ENCODE results near the gene TRAF7. TPM values are rescaled to one million over a fixed set of nuclear protein-coding genes. Genes with fewer than 3 reads are reported as not detected.
A peak's percentile ranks its signal among the peaks of the same experiment; 100 is the strongest.

Gene TRAF7
- total RNA-seq, 1 experiment from 2014 or later, result 35.9 TPM

DNA sequence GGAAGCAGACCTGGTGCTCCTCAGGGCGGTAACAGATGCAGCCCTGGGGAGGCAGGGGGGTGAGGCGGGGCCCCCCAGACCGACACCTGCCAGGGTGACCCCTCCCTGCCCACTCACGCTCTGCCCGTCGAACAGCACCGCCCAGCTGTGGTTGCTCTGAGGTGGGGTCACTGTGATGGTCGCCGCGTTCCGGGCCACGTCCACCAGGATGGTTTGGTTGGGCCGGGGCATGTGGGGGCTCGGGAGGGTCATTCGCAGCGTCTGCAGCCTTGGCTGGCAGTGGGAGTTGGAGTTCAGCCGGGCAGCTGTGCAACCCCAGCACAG lies 54.4 kb downstream of the TRAF7 start:
- H3K36me3 ChIP-seq, result peaks cover 5% of the 10 kb centered on the region; the same call in 1 of the 2 replicates
- H3K27me3 ChIP-seq, result no peaks in the 10 kb centered on the region
- no peaks in the 10 kb centered on the region for H3K9me3 ChIP-seq (replicated peaks)
- no peak for DNase-seq
- no peak overlapping the region for H3K4me3 ChIP-seq
- peaks cover 5% of the 10 kb centered on the region; the same call in 1 of the 2 replicates for H3K4me1 ChIP-seq
- no peak overlapping the region for H3K27ac ChIP-seq

DNA sequence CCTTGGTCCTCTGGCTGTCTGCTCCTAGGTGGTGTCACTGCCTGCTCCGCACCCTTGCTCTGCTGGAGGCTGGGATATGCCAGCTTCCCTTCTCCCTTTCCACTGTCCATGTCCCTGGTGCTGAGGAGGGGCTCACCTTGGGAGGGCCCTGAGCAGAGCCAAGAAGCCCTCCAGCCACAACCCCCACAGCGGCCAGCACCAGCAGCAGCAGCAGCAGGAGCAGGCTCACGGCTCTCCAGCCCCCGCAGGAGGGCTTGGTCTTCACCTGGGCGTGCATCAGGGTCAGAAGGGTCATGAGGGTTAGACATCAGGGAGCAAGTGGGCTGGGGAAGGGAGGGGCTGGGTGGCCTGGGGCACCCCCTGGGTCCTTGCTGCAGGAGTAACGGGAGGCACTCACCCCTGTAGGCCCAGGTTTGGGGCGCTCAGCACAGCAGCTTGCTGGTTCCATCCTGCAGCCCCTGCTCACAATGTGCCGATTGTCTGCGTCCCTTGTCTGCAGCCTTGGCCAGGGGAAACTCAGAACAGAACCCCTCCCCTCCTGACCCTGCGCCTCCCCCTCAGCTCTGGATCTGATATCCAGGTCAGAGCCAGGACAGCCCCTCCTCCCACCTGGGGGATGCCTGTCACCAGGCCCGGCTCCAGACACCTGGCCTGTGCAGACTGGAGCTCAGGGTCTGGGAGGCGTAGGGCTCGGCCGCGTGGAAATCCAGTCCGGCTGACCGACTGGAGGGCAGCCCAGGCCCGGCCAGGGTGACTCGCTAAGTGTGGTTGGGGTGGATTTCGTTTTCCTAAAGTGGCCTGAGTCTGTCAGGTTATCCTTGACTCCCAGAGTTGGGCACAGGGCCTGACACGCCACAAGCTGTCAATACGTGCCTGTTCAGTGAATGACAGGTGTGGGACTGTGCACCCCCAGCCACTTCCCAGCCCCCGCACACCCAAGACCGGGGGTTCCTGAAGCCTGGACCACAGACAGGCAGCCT lies 55.1 kb downstream of the TRAF7 start, which contains the start of gene BRICD5:
TSS of gene BRICD5 (minus strand) at position 478 of the 980 bp plus-strand sequence. CDS start at position 448, 30 bp downstream.
- no peak within 1 kb of the TSS for H3K27ac ChIP-seq
- H3K27me3 ChIP-seq, result no peaks in the 10 kb centered on the region
- H3K4me3 ChIP-seq, result no peak within 1 kb of the TSS
- peaks cover 5% of the 10 kb centered on the region; the same call in 1 of the 2 replicates for H3K4me1 ChIP-seq
- H3K36me3 ChIP-seq, result peaks cover 5% of the 10 kb centered on the region; the same call in 1 of the 2 replicates
- H3K9me3 ChIP-seq (replicated peaks), result no peaks in the 10 kb centered on the region
- DNase-seq, result no peak

DNA sequence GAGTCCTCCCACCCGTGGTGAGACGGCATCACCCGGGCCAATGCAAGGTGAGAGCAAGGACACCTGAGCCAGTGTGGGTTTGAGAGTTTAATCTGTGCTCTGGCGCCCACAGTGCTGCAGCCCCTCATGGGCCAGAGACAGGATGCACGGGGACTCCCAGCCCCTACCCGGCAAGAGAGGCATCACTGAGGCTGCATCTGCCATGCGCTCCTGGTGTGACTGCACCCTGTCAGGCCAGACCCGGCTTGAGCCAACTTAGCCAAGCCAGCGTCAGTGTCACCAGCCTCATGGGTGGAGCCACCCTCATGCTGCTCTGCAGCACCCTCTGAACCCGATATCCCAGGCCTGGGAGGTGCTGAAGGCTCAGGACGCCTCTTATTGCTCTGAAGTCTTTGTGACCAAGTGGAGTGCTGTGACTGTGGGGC lies 56.4 kb downstream of the TRAF7 start:
- Histone ChIP-seq H3K4me3 (no peak overlapping the region), H3K27me3 (no peaks in the 10 kb centered on the region), H3K27ac (no peak overlapping the region), H3K36me3 (peaks cover 5% of the 10 kb centered on the region; the same call in 1 of the 2 replicates), H3K9me3 (replicated peaks) (no peaks in the 10 kb centered on the region), H3K4me1 (peaks cover 5% of the 10 kb centered on the region; the same call in 1 of the 2 replicates)
- DNase-seq, result no peak

- peaks cover 5% of the 10 kb centered on the region; the same call in 1 of the 2 replicates for H3K36me3 ChIP-seq
- peak overlapping the region; percentile 96; the same call in 1 of the 2 replicates for H3K4me3 ChIP-seq
- no peaks in the 10 kb centered on the region for H3K27me3 ChIP-seq
- peaks cover 5% of the 10 kb centered on the region; the same call in 1 of the 2 replicates for H3K4me1 ChIP-seq
- DNase-seq, result no peak
- no peaks in the 10 kb centered on the region for H3K9me3 ChIP-seq (replicated peaks)
- H3K27ac ChIP-seq, result no peak overlapping the region
Measured at GRCh38 chr16:2212362-2213324, 57.1 kb downstream of the TRAF7 start.

- Histone ChIP-seq H3K27me3 (no peaks in the 10 kb centered on the region), H3K4me1 (peaks cover 5% of the 10 kb centered on the region; the same call in 1 of the 2 replicates)
- peak in 1 of 2 experiments; percentile 26 for DNase-seq
Measured at GRCh38 chr16:2213817-2214718, 58.5 kb downstream of the TRAF7 start.

DNA sequence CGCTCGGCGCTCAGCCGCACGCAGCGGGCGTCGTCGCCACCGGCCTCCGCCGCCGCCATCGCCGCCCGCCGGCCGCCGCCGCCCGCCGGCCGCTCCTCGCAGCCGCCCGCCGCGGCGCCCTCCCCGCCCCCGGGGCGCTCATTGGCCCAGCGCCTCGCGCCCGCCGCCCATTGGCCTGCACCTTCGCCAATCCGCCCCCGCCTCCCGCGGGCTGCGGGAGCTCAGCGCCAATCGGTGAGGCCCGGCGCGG lies 59.1 kb downstream of the TRAF7 start, which contains the start of gene PGP:
TSS of gene PGP (minus strand) at position 122 of the 250 bp plus-strand sequence. CDS start at position 59, 63 bp downstream.
- peak within 1 kb of the TSS; percentile 96 for H3K4me3 ChIP-seq
- DNase-seq, result no peak
- H3K4me1 ChIP-seq, result peaks cover 5% of the 10 kb centered on the region; the same call in 1 of the 2 replicates
- peak within 1 kb of the TSS; percentile 79 for H3K27ac ChIP-seq
- 0 out of 2 replicates have a peak, but pooled peaks cover 2% of the 10 kb centered on the region for H3K36me3 ChIP-seq
- no peaks in the 10 kb centered on the region for H3K9me3 ChIP-seq (replicated peaks)
- H3K27me3 ChIP-seq, result no peaks in the 10 kb centered on the region

More at GRCh38 chr16:2213817-2214718, 58.5 kb downstream of the TRAF7 start:
- Histone ChIP-seq H3K27ac (no peak overlapping the region), H3K4me3 (peak overlapping the region; percentile 96), H3K36me3 (0 out of 2 replicates have a peak, but pooled peaks cover 2% of the 10 kb centered on the region), H3K9me3 (replicated peaks) (no peaks in the 10 kb centered on the region)

- no peak overlapping the region for H3K4me3 ChIP-seq
- DNase-seq, result no peak
- H3K36me3 ChIP-seq, result 0 out of 2 replicates have a peak, but pooled peaks cover 2% of the 10 kb centered on the region
- no peaks in the 10 kb centered on the region for H3K27me3 ChIP-seq
- H3K9me3 ChIP-seq (replicated peaks), result no peaks in the 10 kb centered on the region
- no peak overlapping the region for H3K27ac ChIP-seq
- H3K4me1 ChIP-seq, result peaks cover 5% of the 10 kb centered on the region; the same call in 1 of the 2 replicates
Measured at GRCh38 chr16:2216330-2216729, 60.7 kb downstream of the TRAF7 start.

GRCh38 chr16:2223221-2223941 lies 67.8 kb downstream of the TRAF7 start, which contains the start of gene E4F1:
Gene E4F1 (plus strand): TSS chr16:2223591. CDS start chr16:2223614, 23 bp downstream.
- H3K36me3 ChIP-seq, result no peaks in the 10 kb centered on the region
- H3K4me1 ChIP-seq, result no peaks in the 10 kb centered on the region
- no peaks in the 10 kb centered on the region for H3K9me3 ChIP-seq (replicated peaks)
- H3K27me3 ChIP-seq, result no peaks in the 10 kb centered on the region
- H3K4me3 ChIP-seq, result peak within 1 kb of the TSS; percentile 87
- peak; percentile 99 for DNase-seq
- H3K27ac ChIP-seq, result peak within 1 kb of the TSS; percentile 57

GRCh38 chr16:2223942-2224486 lies 68.4 kb downstream of the TRAF7 start:
- Histone ChIP-seq H3K36me3 (peaks cover 1% of the 10 kb centered on the region; the same call in 1 of the 2 replicates), H3K27me3 (no peaks in the 10 kb centered on the region), H3K4me3 (peak overlapping the region; percentile 87), H3K27ac (peak overlapping the region; percentile 57), H3K9me3 (replicated peaks) (no peaks in the 10 kb centered on the region), H3K4me1 (no peaks in the 10 kb centered on the region)
- peak; percentile 36 to 45 for DNase-seq

DNA sequence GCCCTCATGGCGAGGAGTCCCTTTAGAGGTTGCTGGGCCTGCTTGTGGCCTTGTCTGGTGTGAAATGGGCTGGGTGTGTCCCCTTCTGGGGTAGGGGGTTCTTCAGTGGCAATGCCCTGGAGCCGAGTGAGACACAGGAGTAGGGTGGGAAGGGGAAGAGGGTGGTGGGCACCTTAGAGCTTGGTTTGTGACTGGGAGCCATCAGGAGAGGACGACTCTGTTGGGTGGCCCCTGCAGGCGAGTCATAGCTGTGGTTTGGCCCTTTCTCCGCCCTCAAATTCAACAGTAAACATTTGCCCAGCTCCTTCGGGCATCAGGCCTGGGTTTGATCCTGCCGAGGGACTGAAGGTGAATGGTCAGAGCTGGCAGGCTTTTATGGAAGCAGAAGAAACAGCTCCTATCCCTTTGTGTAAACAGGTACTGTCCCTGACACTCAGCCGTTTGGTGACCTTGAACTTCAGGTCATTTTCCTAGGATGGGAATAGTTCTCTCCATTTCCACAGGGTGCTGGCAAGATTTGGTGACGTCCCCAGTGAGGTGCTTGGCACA lies 70.7 kb downstream of the TRAF7 start:
- Histone ChIP-seq H3K4me3 (no peak overlapping the region), H3K36me3 (peaks cover 3% of the 10 kb centered on the region; the same call in 1 of the 2 replicates), H3K4me1 (peaks cover 14% of the 10 kb centered on the region), H3K27ac (no peak overlapping the region), H3K27me3 (no peaks in the 10 kb centered on the region), H3K9me3 (replicated peaks) (no peaks in the 10 kb centered on the region)
- DNase-seq, result no peak

DNA sequence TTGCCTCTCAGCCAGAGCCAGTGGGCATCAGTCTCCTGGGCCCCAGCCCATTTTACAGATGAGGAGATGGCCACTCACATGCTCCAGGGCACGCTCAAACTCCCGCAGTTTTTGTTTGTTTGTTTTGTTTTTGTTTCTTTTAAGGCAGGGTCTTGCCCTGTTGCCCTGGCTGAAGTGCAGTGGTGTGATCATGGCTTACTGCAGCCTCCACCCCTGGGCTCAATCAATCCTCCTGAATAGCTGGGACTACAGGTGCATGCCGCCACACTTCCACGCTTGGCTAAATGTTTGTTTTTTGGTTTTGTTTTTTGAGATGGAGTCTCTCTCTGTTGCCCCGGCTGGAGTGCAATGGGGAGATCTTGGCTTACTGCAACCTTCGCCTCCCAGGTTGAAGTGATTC lies 71.3 kb downstream of the TRAF7 start:
- H3K36me3 ChIP-seq, result peaks cover 3% of the 10 kb centered on the region; the same call in 1 of the 2 replicates

More for the DNA sequence above, 71.3 kb downstream of the TRAF7 start:
- DNase-seq, result no peak
- Histone ChIP-seq H3K4me1 (peaks cover 19% of the 10 kb centered on the region), H3K9me3 (replicated peaks) (no peaks in the 10 kb centered on the region), H3K27ac (no peak overlapping the region), H3K27me3 (no peaks in the 10 kb centered on the region), H3K4me3 (no peak overlapping the region)
